HG03457 (cell line): Measurements from ENCODE around the gene ECT2L.
A peak's percentile ranks its signal among the peaks of the same experiment; 100 is the strongest.

Experiments
- ATAC-seq: cut with Tn5 transposase; IDR thresholded peaks from one replicate; pipeline ENCODE4 v1.9.1; 2021; ENCODE audit warnings: moderate number of reproducible peaks; ENCODE audit not compliant: unreplicated experiment

Gene ECT2L

GRCh38 chr6:138803331-138803730 is 7.4 kb downstream of the ECT2L start:
- ATAC-seq, result no peak

GRCh38 chr6:138803861-138804260 is 8.0 kb downstream of the ECT2L start:
- no peak for ATAC-seq

- ATAC-seq, result no peak
Measured at GRCh38 chr6:138805016-138805765, 9.3 kb downstream of the ECT2L start.

GRCh38 chr6:138806889-138807288 is 11.0 kb downstream of the ECT2L start:
- no peak for ATAC-seq

- no peak for ATAC-seq
Measured at GRCh38 chr6:138809677-138810076, 13.8 kb downstream of the ECT2L start.

GRCh38 chr6:138811866-138812265 is 16.0 kb downstream of the ECT2L start:
- no peak for ATAC-seq

- no peak for ATAC-seq
Measured at GRCh38 chr6:138814179-138814834, 18.4 kb downstream of the ECT2L start.

GRCh38 chr6:138815221-138815620 is 19.3 kb downstream of the ECT2L start:
- no peak for ATAC-seq

- no peak for ATAC-seq
Measured at GRCh38 chr6:138815797-138816528, 20.1 kb downstream of the ECT2L start.

GRCh38 chr6:138817799-138818198 is 21.9 kb downstream of the ECT2L start:
- ATAC-seq, result no peak

GRCh38 chr6:138818496-138819194 is 22.8 kb downstream of the ECT2L start:
- ATAC-seq, result peak; percentile 58

- ATAC-seq, result no peak
Measured at GRCh38 chr6:138821519-138821918, 25.6 kb downstream of the ECT2L start.

- no peak for ATAC-seq
Measured at GRCh38 chr6:138824482-138825144, 28.7 kb downstream of the ECT2L start.

GRCh38 chr6:138830248-138830647 is 34.4 kb downstream of the ECT2L start:
- no peak for ATAC-seq

GRCh38 chr6:138832182-138832581 is 36.3 kb downstream of the ECT2L start:
- no peak for ATAC-seq

- ATAC-seq, result no peak
Measured at GRCh38 chr6:138833816-138834539, 38.1 kb downstream of the ECT2L start.

GRCh38 chr6:138837246-138837645 is 41.4 kb downstream of the ECT2L start:
- ATAC-seq, result no peak

GRCh38 chr6:138844192-138844591 is 48.3 kb downstream of the ECT2L start:
- ATAC-seq, result no peak

- no peak for ATAC-seq
Measured at GRCh38 chr6:138847884-138848283, 52.0 kb downstream of the ECT2L start.

- no peak for ATAC-seq
Measured at GRCh38 chr6:138848461-138848860, 52.6 kb downstream of the ECT2L start.
